ENCODE data around the gene PIP4P1. TPM values are rescaled to one million over a fixed set of nuclear protein-coding genes. Genes with fewer than 3 reads are reported as not detected.

Gene PIP4P1
- total and polyA plus RNA-seq, 2 of the 13 experiments (the other 11 are each of a cell fraction or from before 2014, with no cell fraction given): 33.4 to 47.0 TPM

DNA sequence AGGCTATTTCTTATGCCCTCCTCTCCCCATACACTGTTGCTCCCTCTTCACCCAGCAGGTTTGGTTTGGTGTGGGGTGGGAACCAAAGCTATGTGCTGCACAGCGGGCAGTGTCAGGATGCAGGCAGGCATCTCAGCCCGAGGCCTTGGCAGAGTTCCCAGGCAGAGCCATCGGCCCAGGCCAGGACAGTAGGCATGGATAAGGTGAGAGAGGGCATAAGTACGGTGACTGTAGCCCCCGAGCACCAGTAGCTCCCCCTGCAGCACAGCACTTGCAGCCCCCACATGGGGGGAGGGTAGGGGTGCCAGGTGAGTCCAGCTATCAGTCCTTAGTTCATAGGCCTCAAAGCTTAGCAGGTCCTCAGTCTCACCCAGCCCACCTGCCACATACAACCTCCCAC, 32.4 kb downstream of the PIP4P1 start:
- H3K79me2 ChIP-seq (ENCODE audit: insufficient read depth, low read length): no peaks in the 10 kb centered on the region
- 53% methylated on average over 5 of the region's 5 CpGs for WGBS (ENCODE audit: low lambda C conversion rate)
- in situ Hi-C loops (cut with HindIII; ENCODE audit: extremely low pct_ligation_motif_present, low pct_unique_long_range_greater_than_20kb): no loop called here
- no peak overlapping the region for H3K4me3 ChIP-seq (replicated peaks in 1 of 3; ENCODE audit: insufficient read depth in 1 of 3, low read depth in 2 of 3, low read length in 3 of 3)
- H3K36me3 ChIP-seq (replicated peaks in 1 of 2; ENCODE audit: control insufficient read depth in 1 of 2, insufficient read depth in 2 of 2, low read length in 2 of 2): no peaks in the 10 kb centered on the region
- ChIA-PET POLR2A (interaction anchor here (1.4 to 4.0 kb wide), 4 partner anchors 11 to 26 kb away, joined by 3 to 37 read pairs (median 13); partner anchors contain the start of genes APEX1, OSGEP and TEP1), CTCF (ENCODE audit: low intra/inter-chr PET ratio, low total read pairs) (no interaction called here)
- H3K27ac ChIP-seq (ENCODE audit: extremely low read length, insufficient read depth, low read length): no peak overlapping the region
- DNase-seq (ENCODE audit: low spot score) (no peak), FAIRE-seq (no peak), ATAC-seq (peak; percentile 12; the same call in 2 of the 3 replicates)
- H4K20me1 ChIP-seq (ENCODE audit: insufficient read depth, low read length): no peaks in the 10 kb centered on the region
- no peaks in the 10 kb centered on the region for H3K9me3 ChIP-seq (ENCODE audit: low read length)
- H3K27me3 ChIP-seq (ENCODE audit: control insufficient read depth in 1 of 2, insufficient read depth in 2 of 2, low read length in 2 of 2): no peaks in the 10 kb centered on the region
- intact Hi-C loops (cut with micrococcal nuclease; ENCODE audit: unreplicated experiment): no loop called here
- no peak overlapping the region for H3K4me2 ChIP-seq (ENCODE audit: low read depth, low read length)
- H3K4me1 ChIP-seq (ENCODE audit: insufficient read depth, low read length): peaks cover 54% of the 10 kb centered on the region
- no peak overlapping the region for H3K9ac ChIP-seq (ENCODE audit: insufficient read depth, low read depth, low read length)
- no TSS peak for BruUV-seq (replicated peaks)
- H2AFZ ChIP-seq (ENCODE audit: low read length): no peak overlapping the region
- TF ChIP-seq, protein P1, sequence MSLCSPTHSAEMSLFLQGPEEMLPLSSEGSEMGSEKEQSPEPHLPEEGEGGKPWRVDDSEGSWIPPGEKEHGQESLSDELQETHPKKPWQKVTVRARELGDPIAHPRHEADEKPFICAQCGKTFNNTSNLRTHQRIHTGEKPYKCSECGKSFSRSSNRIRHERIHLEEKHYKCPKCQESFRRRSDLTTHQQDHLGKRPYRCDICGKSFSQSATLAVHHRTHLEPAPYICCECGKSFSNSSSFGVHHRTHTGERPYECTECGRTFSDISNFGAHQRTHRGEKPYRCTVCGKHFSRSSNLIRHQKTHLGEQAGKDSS (CRISPR knock-in tag; IDR thresholded peaks at IDR 0.05; ENCODE audit: borderline replicate concordance, low read depth): no peak
- 0 out of 2 replicates have a peak, but pooled peaks have one; percentile 24 for TF ChIP-seq HNRNPL (IDR thresholded peaks at IDR 0.05; ENCODE audit: low read depth, low read length)

DNA sequence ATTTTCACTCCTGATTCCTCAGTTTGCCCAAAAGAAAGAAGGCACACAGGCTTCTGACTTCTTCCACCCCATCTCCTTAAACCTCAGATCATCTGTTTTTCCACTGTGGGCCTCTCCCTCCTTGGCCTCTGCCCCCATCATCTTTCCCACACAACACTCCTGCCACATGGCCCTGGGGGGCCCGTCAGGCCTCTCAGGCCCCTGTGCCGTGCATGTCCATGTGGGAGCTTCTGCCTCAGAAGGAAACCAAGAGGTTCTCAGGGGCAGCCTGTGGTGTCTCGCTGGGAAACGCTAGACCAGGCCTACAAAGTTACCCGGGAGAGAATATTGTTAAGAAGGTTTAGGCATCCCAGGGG, 33.2 kb downstream of the PIP4P1 start:
- WGBS (ENCODE audit: low lambda C conversion rate): 51% methylated on average over 5 of the region's 5 CpGs
- no peaks in the 10 kb centered on the region for H4K20me1 ChIP-seq (ENCODE audit: insufficient read depth, low read length)
- TF ChIP-seq, protein P2, sequence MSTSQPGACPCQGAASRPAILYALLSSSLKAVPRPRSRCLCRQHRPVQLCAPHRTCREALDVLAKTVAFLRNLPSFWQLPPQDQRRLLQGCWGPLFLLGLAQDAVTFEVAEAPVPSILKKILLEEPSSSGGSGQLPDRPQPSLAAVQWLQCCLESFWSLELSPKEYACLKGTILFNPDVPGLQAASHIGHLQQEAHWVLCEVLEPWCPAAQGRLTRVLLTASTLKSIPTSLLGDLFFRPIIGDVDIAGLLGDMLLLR (CRISPR knock-in tag; IDR thresholded peaks at IDR 0.05): no peak
- no peak for TF ChIP-seq SAP130 (CRISPR knock-in tag; IDR thresholded peaks at IDR 0.05; ENCODE audit: low read depth)
- TF ChIP-seq, protein P3, sequence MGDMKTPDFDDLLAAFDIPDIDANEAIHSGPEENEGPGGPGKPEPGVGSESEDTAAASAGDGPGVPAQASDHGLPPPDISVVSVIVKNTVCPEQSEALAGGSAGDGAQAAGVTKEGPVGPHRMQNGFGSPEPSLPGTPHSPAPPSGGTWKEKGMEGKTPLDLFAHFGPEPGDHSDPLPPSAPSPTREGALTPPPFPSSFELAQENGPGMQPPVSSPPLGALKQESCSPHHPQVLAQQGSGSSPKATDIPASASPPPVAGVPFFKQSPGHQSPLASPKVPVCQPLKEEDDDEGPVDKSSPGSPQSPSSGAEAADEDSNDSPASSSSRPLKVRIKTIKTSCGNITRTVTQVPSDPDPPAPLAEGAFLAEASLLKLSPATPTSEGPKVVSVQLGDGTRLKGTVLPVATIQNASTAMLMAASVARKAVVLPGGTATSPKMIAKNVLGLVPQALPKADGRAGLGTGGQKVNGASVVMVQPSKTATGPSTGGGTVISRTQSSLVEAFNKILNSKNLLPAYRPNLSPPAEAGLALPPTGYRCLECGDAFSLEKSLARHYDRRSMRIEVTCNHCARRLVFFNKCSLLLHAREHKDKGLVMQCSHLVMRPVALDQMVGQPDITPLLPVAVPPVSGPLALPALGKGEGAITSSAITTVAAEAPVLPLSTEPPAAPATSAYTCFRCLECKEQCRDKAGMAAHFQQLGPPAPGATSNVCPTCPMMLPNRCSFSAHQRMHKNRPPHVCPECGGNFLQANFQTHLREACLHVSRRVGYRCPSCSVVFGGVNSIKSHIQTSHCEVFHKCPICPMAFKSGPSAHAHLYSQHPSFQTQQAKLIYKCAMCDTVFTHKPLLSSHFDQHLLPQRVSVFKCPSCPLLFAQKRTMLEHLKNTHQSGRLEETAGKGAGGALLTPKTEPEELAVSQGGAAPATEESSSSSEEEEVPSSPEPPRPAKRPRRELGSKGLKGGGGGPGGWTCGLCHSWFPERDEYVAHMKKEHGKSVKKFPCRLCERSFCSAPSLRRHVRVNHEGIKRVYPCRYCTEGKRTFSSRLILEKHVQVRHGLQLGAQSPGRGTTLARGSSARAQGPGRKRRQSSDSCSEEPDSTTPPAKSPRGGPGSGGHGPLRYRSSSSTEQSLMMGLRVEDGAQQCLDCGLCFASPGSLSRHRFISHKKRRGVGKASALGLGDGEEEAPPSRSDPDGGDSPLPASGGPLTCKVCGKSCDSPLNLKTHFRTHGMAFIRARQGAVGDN (CRISPR knock-in tag; IDR thresholded peaks at IDR 0.05): 0 out of 2 replicates have a peak, but pooled peaks have one; percentile 21
- TF ChIP-seq, protein P1 (CRISPR knock-in tag; IDR thresholded peaks at IDR 0.05; ENCODE audit: borderline replicate concordance, low read depth): 0 out of 2 replicates have a peak, but pooled peaks have one; percentile 67

More for the DNA sequence above, 33.2 kb downstream of the PIP4P1 start:
- H3K36me3 ChIP-seq (replicated peaks in 1 of 2; ENCODE audit: control insufficient read depth in 1 of 2, insufficient read depth in 2 of 2, low read length in 2 of 2): no peaks in the 10 kb centered on the region
- no peak for DNase-seq (ENCODE audit: low spot score)
- H3K4me3 ChIP-seq (replicated peaks in 1 of 3; ENCODE audit: insufficient read depth in 1 of 3, low read depth in 2 of 3, low read length in 3 of 3): peak overlapping the region in 2 of 3 experiments; percentile 17 to 50; a peak in 3 of 6 replicates
- ChIA-PET POLR2A (interaction anchor here (1.0 to 4.0 kb wide), 5 partner anchors 10 to 30 kb away, joined by 3 to 37 read pairs (median 13); partner anchors contain the start of genes APEX1, OSGEP and TEP1), CTCF (ENCODE audit: low intra/inter-chr PET ratio, low total read pairs) (no interaction called here)
- no peak overlapping the region for H2AFZ ChIP-seq (ENCODE audit: low read length)
- H3K27me3 ChIP-seq (ENCODE audit: control insufficient read depth in 1 of 2, insufficient read depth in 2 of 2, low read length in 2 of 2): no peaks in the 10 kb centered on the region
- no peaks in the 10 kb centered on the region for H3K79me2 ChIP-seq (ENCODE audit: insufficient read depth, low read length)
- peak overlapping the region; percentile 64 for H3K4me2 ChIP-seq (ENCODE audit: low read depth, low read length)
- H3K27ac ChIP-seq (ENCODE audit: extremely low read length, insufficient read depth, low read length): no peak overlapping the region
- H3K4me1 ChIP-seq (ENCODE audit: insufficient read depth, low read length): peaks cover 52% of the 10 kb centered on the region
- no TSS peak for BruUV-seq (replicated peaks)
- no peak for FAIRE-seq
- H3K9me3 ChIP-seq (ENCODE audit: low read length): no peaks in the 10 kb centered on the region
- intact Hi-C loops (cut with micrococcal nuclease; ENCODE audit: unreplicated experiment): no loop called here
- in situ Hi-C loops (cut with HindIII; ENCODE audit: extremely low pct_ligation_motif_present, low pct_unique_long_range_greater_than_20kb): no loop called here
- peak overlapping the region; percentile 39; the same call in 1 of the 2 replicates for H3K9ac ChIP-seq (ENCODE audit: insufficient read depth, low read depth, low read length)
- no peak for ATAC-seq
